GM10248 (cell line): ENCODE data around the gene TBCA.

Source experiments
- CTCF ChIA-PET: fragments of 300-600 bp; sonication (Branson Sonifier 250); formaldehyde crosslinking; extraction: SDS; loops from one replicate; lab custom pipeline; 2021; ENCODE audit warnings: antibody characterized with exemption; lab: Yijun Ruan, JAX
- POLR2A ChIA-PET: fragments of 350-650 bp; sonication (Branson Sonifier 250); formaldehyde crosslinking; extraction: SDS; loops from one replicate; lab custom pipeline; 2020; ENCODE audit warnings: antibody characterized with exemption; lab: Yijun Ruan, JAX
- DNase-seq: peaks from one replicate; pipeline ENCODE4 v3.0.0; 2012; ENCODE audit errors: extremely low spot score
- TF ChIP-seq, protein P1 (sequence below): IDR thresholded peaks from 2 replicates; pipeline ENCODE4 v1.5.1; 2012; ENCODE audit warnings: mild to moderate bottlenecking, low read depth; ENCODE audit errors: extremely low read depth, missing control alignments, control extremely low read depth

TBCA gene

GRCh38 chr5:77774981-77775789 is 954 bp downstream of the TBCA start:
- POLR2A ChIA-PET = interaction anchor here (0.6 kb wide), 1 partner anchor 530 kb away, joined by 3 read pairs; no protein-coding TSS in a partner anchor
- TF ChIP-seq, protein P1, sequence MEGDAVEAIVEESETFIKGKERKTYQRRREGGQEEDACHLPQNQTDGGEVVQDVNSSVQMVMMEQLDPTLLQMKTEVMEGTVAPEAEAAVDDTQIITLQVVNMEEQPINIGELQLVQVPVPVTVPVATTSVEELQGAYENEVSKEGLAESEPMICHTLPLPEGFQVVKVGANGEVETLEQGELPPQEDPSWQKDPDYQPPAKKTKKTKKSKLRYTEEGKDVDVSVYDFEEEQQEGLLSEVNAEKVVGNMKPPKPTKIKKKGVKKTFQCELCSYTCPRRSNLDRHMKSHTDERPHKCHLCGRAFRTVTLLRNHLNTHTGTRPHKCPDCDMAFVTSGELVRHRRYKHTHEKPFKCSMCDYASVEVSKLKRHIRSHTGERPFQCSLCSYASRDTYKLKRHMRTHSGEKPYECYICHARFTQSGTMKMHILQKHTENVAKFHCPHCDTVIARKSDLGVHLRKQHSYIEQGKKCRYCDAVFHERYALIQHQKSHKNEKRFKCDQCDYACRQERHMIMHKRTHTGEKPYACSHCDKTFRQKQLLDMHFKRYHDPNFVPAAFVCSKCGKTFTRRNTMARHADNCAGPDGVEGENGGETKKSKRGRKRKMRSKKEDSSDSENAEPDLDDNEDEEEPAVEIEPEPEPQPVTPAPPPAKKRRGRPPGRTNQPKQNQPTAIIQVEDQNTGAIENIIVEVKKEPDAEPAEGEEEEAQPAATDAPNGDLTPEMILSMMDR = no peak
- CTCF ChIA-PET = interaction anchor here (1.2 to 1.8 kb wide), 3 partner anchors 38 to 494 kb away, joined by 3 to 4 read pairs (median 4); partner anchors contain the start of gene WDR41
- DNase-seq = no peak

DNA sequence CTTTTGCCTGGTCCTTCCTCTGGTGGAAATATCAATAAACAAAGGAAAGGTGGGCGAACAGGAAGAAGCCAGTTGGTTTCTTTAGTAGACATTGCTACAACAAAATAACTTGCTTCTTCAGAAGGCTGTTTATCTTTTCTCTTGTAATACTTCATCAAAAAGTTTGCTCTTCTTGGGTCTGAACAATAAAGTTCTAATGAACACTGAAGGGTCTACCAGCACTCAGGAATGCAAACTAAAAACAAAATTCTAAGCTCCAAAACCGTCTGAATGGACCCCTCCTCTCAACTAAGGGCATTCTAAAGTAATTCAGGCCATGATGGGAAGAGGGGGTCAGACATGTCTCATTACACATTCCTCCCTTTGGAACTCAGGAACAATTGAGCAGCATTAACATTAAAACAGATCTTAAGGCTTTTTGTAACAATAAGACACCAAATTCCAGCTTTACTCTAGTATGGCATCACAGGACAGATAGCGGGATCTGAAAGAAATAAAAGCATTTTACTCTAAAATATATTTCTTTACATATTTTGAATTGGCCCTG is 2.3 kb downstream of the TBCA start:
- TF ChIP-seq, protein P1 = no peak
- CTCF ChIA-PET = interaction anchor here (1.8 kb wide), 1 partner anchor 495 kb away, joined by 4 read pairs; no protein-coding TSS in a partner anchor
- DNase-seq = no peak
- POLR2A ChIA-PET = no interaction called here

DNA sequence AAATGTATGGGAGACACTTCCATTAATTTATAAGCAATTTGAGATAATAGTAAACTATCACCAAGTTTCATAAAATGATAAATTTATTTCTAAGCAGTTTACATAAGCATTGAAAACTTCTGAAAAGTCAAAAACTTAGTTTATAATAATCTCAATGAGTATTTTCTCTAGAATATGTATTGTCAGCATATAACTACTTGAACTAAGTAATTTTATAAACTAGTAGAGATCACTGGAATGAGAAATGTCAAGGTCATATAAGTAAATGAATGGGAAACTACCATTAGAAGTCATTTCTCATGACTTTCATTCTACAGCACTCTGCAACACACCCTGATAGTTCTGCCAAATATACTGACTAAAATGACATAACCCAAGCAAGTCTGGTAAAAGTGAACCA is 3.4 kb downstream of the TBCA start:
- CTCF ChIA-PET = interaction anchor here (0.6 kb wide), 1 partner anchor 482 kb away, joined by 3 read pairs; no protein-coding TSS in a partner anchor
- no peak for DNase-seq
- TF ChIP-seq, protein P1 = no peak
- POLR2A ChIA-PET = no interaction called here

- ChIA-PET CTCF (no interaction called here), POLR2A (no interaction called here)
- TF ChIP-seq, protein P1 = no peak
- DNase-seq = no peak
Measured at GRCh38 chr5:77771452-77771851, 4.7 kb downstream of the TBCA start.

- TF ChIP-seq, protein P1 = no peak
- CTCF ChIA-PET = interaction anchor here (0.9 to 1.1 kb wide), 2 partner anchors 9 to 39 kb away, joined by 3 read pairs; no protein-coding TSS in a partner anchor
- POLR2A ChIA-PET = no interaction called here
- DNase-seq = no peak
Measured at GRCh38 chr5:77770293-77771005, 5.7 kb downstream of the TBCA start.

DNA sequence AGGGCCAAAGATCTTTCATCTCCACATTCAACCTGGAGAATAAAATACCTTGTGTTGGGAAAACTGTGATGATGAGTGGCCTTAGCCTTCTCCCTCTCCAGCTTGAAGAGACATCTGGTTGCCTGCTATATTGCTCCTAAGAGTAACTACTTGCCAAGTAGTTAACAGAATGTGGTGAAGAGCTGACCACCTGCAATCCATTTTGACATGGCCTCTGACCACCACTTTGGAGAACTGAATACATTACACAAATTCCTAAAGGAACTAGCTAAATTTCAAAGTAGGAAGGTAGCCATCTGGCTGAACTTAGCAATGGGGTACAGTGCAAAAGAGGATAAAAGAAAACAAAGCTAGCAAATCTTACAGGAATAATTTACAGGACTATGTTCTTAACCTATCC is 7.2 kb downstream of the TBCA start:
- ChIA-PET POLR2A (no interaction called here), CTCF (interaction anchor here (0.9 to 1.1 kb wide), 4 partner anchors 12 to 203 kb away, joined by 3 read pairs; no protein-coding TSS in a partner anchor)
- no peak for DNase-seq
- TF ChIP-seq, protein P1 = no peak
